Activated CD8-positive, alpha-beta memory T cell treated with anti-CD3 and anti-CD28 coated beads for 24 hours (primary cell): ENCODE measurements around the gene YTHDC1.

Experiments used
- DNase-seq: peaks from one replicate; pipeline ENCODE4 v3.0.0-alpha.2; 2020

The YTHDC1 gene

DNA sequence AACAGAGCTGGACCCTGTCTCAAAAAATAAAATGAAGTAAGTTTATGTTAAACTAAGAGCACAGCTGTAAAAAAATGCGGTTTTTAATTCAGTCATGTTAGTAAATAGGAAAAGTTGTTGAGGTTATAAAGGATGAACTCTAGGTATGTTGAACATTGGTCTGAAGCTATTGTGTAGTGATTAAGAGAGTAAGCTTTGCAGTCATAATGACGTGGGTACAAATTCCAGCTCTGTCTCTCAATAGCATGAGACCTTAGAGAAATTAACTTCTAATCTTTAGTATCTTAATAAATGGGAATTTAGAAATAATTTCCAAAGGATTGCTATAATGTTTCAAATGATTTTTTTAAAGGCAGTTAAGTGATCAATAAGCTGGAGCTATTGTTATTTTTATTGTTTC lies 2.9 kb upstream of the YTHDC1 start:
- no peak for DNase-seq

GRCh38 chr4:68349279-68349648 lies 626 bp downstream of the YTHDC1 start:
- DNase-seq: no peak

DNA sequence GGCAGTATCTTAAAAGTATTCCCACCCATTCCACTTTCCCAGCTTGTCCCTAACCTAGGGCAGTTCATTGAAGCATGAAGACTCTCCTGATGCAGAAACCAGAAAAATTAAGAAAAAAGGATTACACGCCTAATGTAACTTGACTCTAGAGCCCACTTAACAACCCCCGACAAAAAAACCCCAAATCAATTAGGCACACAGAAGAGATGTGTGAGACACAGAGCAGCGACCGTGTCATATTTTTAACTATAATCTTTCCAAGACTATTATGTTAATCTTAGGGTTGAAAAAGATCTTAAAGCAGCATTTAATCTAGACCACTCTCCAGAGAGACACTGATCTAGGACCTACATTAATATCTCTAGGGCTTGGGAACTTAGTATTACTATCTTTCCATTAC lies 1.3 kb downstream of the YTHDC1 start:
- DNase-seq: no peak

DNA sequence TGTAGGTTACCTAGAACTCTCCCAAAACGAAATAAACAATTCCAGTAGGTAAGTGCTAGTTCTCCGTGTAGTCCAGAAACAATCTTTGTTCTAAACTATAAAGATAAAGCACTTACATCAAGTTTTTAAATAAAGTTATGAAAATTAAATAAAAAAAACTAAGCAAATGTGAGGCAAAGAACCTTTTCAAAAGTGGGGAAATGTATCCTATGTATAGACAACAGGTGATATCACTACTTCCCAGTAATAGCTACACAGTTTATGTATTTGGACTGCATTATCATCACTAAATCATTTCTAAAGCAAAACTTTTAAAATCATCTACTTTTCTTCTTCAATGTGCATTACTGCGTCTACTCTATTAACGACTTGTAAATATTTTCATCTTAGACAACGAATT lies 2.0 kb downstream of the YTHDC1 start:
- no peak for DNase-seq

DNA sequence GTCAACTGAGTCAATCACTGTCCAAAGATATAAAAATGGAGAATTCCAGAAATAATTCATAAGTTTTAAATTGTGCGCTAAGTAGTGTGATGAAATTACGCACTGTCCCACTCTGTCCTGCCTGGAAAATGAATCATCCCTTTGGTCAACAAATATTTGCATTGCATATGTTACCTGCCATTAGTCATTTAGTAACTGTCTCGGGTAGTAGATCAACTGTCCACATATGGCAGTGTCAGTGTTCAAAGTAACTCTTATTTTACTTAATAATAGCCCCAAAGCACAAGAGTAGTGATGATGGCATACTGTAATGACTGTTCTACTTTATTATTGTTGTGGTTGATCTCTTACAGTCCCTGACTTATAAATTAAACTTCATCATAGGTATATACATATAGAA lies 3.4 kb downstream of the YTHDC1 start:
- DNase-seq: no peak

DNA sequence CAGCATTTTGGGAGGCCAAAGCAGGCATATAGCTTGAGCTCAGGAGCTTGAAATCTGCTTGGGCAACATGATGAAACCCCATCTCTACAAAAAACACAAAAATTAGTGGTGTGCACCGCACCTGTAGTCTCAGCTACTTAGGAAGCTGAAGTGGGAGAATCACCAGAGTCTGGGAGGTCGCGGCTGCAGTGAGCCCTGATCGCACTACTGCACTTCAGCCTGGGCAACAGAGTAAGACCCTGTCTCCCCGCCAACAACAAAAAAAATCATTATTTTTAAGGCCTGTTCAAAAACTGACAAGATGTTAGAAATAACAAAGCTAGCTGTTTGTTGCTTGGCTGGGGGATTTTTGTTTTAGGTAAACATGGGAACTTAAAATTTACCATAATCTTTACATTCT lies 5.1 kb downstream of the YTHDC1 start:
- no peak for DNase-seq

DNA sequence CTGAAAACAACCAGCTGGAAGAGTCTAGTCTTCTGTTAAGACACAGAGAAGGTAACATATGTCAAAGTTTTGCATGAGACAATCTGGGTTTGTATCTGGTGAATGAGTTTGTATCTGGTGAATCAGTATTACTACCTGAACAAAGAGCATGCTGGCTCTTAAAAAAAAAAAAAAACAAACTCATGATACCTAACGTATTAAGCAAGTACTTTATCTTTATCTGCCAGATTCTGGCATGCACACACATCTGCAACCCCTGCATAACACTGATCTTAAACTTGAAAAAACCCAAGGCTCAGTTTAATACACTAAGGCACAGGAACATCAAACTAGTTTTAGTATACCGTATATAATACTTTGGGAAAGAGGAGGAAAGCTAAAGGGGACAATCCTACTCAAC lies 5.8 kb downstream of the YTHDC1 start:
- no peak for DNase-seq

DNA sequence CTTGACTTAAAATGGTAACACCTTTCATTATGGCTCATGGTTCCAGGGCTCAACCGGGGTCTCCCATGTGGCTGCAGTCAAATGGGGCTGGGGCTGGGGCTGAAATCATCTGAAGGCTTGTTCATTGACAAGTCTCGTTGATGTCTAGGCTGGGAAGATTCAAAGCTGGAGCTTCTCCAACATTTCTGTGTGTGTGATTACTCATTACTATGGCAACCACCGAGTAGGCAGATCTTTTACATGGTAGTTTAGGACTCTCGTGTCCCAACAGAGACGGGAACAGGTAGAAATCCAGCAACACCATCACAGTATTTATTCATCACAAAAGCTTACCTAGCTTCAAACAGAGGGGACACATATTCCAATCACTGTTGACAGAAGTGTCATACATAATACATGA lies 7.8 kb downstream of the YTHDC1 start:
- no peak for DNase-seq

DNA sequence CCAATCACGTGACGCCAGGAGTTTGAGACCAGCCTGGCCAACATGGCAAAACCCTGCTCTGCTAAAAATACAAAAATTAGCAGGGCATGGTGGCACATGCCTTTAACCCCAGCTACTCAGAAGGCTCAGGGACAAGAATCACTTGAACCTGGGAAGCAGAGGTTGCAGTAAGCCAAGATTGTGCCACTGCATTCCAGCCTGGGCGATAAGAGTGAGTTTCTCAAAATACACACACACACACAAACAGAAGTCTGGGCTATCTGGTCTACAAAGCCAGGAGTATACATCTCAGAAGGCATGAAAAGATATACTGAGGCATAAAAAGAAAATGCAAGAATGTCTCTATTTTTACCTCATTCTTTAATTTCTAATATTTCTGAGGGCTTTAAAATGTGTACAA lies 11.3 kb downstream of the YTHDC1 start:
- DNase-seq: no peak

DNA sequence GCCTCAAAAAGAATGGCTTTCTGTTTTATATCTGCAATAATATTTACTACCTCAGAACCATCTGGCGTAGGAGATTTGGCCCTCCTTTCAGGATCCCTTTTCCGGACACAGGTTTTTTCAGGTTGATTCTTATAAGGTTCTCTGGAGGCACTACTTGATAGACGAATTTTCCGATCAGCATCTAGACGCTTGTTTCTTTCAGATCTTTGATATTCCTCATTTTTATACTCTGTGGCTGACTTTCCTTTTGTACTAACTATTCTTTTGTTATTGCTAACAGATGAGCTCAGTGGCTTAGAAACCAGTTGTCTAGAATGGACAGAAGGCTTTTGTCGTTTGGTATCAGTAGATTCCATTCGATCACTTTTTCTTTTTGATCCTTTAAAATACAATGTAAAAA lies 12.4 kb downstream of the YTHDC1 start:
- DNase-seq: no peak

DNA sequence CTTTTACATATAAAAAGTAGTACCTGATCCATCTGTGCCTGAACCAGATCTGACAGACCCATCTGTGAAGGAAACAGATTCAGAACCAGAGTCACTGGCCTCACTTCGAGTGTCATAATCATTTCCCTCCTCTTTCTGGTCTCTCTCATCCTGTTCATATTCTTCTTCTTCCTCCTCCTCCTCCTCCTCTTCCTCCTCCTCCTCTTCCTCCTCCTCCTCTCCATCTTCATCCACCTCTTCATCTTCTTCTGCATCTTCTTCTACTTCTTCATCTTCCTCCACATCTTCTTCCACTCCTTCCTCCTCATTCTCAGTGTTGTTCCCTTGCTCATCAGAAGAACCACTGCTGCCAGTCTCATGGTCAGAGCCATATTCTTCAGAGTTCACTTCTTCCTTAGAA lies 12.9 kb downstream of the YTHDC1 start:
- no peak for DNase-seq

GRCh38 chr4:68336530-68336929 lies 13.4 kb downstream of the YTHDC1 start:
- DNase-seq: no peak

DNA sequence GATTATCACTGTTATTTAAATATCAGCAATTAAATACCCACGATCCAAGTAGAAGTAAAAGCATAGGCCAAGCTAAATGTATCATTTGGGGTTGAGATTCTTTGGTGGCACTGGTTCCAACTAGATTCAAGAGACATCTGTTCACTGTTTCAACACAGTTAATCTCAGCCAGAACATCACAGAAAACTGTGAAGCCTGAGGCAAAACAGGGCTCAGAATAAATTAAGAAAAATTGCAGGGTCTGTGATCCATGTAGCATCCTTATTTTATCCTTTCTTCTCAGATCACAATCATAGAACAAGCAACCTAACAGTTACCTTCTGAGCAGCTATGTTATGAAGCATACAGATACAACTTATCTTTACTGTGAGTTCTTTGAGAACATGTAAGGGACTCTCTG lies 23.7 kb downstream of the YTHDC1 start:
- DNase-seq: no peak

DNA sequence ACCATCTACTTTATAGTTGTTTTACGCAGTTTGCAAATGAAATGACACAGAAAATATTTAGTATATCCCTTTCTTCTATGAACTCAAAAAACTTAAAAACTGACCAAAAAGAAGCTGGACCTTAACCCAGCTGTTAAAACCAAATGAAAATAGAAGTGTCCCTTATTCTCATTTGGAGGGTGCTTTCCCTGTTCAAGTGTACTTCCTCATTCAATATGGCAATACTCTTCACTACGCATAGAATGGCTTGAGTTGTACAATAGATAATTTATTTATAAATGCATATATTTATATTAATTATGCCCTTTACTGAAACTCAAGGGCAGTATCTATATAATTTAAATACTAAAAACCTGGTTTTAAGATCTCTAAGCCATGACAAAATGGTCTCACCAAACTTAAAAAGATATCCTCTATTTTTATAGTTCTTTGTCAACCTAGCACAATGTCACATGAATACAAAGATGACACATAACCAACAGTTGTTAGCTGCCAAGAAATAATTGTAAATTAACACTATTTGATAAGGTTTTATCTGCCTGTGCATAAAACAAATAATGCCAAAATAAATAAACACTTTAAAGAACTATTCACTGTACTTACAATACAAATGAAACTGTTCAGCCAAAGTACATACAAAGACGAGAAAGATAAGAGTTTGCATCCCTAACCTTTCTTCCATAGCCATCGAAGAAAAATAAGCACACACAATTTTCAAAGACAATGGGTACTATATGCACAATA lies 25.2 kb downstream of the YTHDC1 start:
- no peak for DNase-seq

GRCh38 chr4:68319040-68319439 lies 30.9 kb downstream of the YTHDC1 start:
- DNase-seq: no peak

DNA sequence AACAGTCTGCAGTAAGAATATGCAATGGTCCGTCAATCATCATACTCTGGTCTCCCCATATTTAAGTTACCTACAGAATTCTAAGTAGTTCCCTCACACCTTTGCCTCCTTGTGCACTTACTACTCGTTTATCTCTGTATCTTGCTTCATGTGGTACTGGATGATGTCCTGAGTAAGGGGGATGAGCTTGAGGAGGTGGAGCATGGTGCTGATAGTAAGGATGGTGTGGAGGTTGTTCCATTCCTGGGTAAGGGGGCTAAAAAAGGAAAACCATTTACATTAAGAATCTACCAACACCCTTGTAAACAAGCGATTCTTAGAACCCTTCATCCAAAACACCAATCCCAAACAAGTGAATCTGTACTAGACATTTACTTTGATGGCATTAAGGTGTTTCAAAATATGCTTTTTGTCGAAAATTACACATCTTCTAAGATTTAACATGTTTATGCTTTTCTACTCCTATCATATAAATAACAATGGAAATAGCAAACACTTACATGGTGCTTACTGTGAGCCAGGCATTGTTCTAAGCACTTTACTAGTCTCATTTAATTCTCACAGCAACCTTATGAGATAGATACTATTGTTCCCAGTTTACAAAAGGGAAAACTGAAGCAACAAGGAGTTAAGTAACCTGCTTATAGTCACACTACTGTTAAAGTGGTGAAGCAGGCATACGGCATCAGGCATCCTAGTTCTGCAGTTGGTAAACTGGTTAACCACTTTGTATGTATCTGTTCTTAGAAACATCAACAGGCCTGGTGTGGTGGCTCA lies 33.5 kb downstream of the YTHDC1 start:
- no peak for DNase-seq

GRCh38 chr4:68310651-68311247 lies 39.1 kb downstream of the YTHDC1 start:
- no peak for DNase-seq

DNA sequence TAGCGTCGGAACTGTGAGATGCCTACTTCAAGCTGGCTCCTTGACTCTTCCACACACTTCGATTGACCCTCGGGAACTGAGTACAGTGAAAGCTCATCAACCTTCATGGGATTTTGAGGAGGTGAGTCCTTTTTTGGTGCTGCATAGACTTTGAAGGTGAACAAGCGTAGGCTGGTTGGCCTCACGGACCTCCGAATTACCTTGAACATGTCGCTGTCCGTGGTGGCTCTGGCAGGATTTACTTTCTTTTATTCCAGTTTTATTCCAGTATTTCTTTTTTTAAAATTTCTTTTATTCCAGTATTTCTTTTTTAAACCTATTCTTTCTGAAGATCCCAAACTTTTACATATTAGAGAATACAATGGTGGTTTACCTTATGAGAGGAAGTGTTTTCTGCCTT lies 45.2 kb downstream of the YTHDC1 start:
- no peak for DNase-seq

DNA sequence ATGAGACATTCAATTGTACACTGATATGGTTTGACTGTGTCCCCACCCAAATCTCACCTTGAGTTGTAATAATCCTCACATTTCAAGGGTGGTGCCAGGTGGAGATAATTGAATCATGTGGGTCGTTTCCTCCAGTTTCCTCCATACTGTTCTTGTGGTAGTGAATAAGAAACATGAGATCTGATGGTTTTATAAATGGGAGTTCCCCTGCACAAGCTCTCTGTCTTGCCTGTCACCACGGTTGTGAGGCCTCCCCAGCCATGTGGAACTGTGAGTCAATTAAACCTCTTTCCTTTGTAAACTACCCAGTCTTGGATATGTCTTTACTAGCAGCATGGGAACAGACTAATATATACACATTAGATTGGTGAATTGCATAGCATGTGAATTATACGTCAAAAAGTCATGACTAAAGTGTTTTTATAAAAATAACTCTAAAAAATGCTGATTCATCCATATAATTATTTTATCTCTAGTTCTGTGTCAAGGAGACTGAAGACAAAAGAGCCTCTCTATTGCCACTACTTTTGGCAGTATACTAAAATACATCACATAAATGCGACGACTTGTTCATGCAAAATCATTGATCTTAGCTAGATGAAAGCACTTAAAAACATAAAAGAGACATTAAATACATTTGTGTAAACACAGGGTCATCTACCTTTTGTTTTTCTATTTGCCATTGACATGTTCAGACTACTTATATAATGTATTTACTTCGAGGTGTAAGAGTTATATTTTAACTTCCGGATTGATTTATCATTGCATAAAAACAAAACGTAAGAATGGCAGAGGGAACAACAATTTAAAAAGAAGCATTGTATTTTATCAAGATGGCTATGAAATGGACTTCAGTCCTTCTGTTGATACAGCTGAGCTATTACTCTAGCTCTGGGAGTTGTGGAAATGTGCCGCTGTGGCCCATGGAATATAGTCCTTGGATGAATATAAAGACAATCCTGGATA lies 50.1 kb downstream of the YTHDC1 start:
- no peak for DNase-seq

DNA sequence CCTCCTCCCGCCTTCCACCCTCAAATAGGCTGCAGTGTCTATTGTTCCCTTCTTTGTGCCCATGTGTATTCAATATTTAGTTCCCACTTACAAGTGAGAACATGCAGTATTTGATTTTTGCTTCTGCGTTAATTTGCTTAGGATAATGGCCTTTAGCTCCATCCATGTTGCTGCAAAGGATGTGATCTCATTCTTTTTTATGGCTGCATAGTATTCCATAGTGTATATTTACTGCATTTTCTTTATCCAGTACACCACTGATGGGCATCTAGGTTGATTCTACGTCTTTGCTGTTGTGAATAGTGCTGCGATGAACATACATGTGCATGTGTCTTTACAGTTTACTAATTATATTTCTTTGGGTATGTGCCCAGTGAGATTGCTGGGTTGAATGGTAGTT lies 52.8 kb downstream of the YTHDC1 start:
- no peak for DNase-seq

DNA sequence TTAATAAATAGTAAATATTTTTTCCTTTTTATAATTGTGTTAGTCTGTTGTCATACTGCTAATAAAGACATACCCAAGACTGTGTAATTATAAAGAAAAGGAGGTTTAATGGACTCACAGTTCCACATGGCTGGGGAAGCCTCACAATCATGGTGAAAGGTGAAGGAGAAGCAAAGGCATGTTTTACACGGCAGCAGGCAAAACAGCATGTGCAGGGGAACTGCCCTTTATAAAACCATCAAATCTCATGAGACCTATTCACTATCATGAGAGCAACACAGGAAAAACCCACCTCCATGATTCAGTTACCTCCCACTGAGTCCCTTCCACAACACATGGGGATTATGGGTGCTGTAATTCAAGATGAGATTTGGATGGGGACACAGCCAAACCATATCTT lies 58.6 kb downstream of the YTHDC1 start:
- DNase-seq: no peak

- DNase-seq: no peak
Observed at GRCh38 chr4:68288393-68288740, 61.5 kb downstream of the YTHDC1 start.

GRCh38 chr4:68287704-68288392 lies 62.0 kb downstream of the YTHDC1 start:
- no peak for DNase-seq
